ENCODE results near the gene RIBC1.
"Not testable (repeated sequence)": the region's sequence is repeated elsewhere in the genome, so short reads cannot be mapped to it uniquely, and the experiment has no call there.

RIBC1 gene

DNA sequence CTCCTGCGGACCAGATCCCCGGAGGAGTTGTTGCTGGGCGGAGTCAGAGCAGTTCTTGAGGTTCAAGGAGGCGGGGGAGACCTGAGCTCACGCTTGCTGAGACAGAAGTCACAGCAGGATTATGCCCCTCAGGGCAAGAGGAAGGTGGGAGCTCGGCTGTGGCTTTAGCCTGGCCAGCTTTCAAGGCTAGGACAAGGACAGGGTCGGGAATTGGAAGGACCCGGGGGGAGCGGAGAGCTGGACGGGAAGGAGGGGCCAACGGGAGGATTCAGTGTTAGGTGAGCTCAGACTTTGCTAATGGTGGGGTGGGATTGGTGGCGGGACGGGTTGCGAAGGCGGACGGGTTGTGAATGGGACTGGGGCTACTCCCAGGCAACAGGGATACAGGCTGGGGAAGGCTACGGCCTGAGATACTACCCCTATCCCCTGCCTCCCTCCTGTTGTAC, at the start of gene RIBC1:
Gene RIBC1 (plus strand): TSS at position 13 of the 446 bp plus-strand sequence. CDS start 3,404 bp downstream, outside the sequence.
- no peak for FAIRE-seq

DNA sequence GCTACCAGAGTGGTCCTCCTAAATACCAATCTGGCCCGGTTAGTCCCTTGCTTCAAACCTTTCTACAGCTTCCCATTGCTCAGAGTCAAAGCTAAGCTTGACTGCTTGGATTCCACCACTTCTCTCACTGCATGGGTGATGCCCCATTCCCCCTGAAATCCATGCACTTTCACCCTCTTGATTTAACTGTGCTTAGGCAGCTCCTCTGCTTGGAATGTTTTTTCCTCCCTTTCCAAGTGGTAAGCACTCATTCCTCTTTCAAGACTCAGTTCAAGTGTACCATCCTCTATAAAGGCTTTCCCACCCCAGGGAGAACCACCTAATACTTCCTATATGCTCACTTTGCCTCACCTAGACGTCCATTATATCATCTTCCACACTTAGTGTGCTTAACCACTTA, 49.4 kb upstream of the RIBC1 start:
- DNase-seq (ENCODE audit: insufficient read length, low spot score) (no peak), FAIRE-seq (no peak)

More for the DNA sequence above, at the start of gene RIBC1:
- no peak for DNase-seq (ENCODE audit: insufficient read length, low spot score)

DNA sequence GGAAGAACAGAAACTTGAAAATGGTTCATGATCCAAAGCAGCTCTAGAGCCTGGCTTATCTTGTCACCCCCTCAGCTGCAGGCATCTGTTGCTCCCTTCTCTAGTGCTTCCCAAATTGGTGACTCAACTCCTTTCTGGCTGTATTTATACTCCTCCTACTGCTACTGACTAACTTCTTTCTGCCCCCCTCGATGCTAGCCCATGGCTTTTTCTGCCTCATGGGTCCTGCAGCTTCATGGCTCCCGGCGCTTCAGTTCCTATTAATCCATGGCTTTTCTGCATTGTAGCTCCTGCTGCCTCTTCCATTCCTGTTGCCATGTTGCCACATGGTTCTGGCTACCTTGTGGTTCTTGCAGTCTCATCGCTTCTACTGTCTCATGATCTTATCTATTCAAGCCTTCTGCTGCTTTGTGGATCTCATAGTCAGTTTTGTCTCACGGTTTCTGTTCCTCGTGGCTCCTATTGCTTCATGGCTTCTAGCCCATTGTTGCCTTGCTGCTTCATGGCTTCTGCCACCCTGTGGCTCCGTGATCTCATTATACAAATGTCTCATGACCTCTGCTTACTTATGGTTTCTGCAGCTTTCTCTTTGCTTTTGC, 48.4 kb upstream of the RIBC1 start:
- DNase-seq (ENCODE audit: insufficient read length, low spot score), result no peak
- no peak for FAIRE-seq

- FAIRE-seq (no peak), DNase-seq (ENCODE audit: insufficient read length, low spot score) (no peak)
Measured at GRCh38 chrX:53374923-53375322, 47.8 kb upstream of the RIBC1 start.

DNA sequence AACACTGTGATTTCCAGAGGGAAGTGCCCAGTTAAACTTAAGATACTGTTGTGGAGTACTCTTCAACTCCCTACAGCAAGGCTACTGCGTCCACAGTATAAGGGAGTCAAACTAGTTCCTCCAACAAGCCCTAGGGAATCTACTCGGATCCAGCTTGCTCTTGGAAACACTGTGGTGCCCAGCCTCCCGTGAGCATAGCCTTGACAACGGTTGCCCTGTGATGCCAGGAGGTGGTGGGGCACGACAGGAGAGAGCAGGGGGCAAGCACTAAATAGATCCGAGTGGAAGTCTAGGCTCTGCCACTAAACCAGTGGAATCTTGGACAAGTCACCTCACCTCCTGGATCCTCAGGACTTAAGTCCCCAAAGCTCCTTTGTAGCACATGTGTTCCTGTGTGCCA, 45.8 kb upstream of the RIBC1 start:
- FAIRE-seq (no peak), DNase-seq (ENCODE audit: insufficient read length, low spot score) (no peak)

- FAIRE-seq (no peak), DNase-seq (ENCODE audit: insufficient read length, low spot score) (no peak)
Measured at GRCh38 chrX:53377464-53377863, 45.2 kb upstream of the RIBC1 start.

DNA sequence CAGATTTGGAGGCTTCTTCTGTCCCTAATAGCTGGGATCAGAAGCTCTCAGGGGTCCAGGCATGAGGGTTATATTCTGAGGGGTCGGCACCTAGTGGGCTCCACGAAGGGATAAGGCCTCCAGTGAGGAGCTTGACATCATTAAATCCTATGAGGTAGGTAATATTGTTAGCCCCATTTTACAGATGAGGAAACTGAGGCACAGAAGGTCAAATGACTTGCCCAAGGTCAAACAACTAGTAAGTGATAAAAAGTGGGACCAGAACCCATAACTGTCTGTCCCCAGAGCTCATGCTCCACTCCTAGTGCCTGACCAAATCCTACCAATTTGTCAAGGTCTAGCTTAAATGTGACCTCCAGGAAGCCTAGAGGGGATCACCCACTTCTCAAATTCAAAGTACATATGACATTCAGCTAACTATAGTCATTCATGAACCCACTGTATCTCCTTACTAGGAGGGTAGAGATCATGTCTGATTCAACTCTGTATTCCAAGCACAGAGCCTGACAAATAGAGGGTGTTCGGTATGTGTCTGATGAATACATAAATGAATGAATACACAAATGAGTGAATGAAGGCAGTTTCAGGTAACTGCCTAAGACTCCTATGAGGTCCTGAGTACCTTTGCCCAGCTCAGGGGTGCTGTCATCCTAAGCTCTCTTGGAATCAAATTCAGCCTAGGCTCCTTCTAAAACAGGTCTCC, 43.5 kb upstream of the RIBC1 start:
- DNase-seq (ENCODE audit: insufficient read length, low spot score) (no peak), FAIRE-seq (no peak)

DNA sequence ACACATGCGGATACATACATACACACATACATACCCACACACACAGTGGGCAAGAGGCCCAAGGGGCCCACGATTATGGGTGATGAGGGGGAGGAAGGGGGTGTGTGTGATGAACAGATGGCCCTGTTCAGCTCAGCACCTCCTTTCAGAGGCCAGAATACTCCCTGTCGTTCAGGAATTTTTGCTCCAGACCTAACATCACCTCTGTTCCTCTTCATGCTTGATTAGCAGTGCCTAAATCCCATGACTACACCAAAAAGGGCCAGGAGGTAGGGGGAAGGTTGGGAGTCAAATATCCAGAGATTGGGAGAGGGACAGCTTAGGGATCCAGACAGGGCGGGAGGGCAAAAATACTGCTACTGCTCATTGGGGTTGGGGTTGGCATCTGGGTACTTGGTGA, 42.9 kb upstream of the RIBC1 start:
- DNase-seq (ENCODE audit: insufficient read length, low spot score) (no peak), FAIRE-seq (no peak)

GRCh38 chrX:53383376-53384076, 39.1 kb upstream of the RIBC1 start:
- FAIRE-seq, result no peak
- no peak for DNase-seq (ENCODE audit: insufficient read length, low spot score)

- no peak for DNase-seq (ENCODE audit: insufficient read length, low spot score)
- FAIRE-seq, result no peak
Measured at GRCh38 chrX:53395605-53396298, 26.9 kb upstream of the RIBC1 start.

DNA sequence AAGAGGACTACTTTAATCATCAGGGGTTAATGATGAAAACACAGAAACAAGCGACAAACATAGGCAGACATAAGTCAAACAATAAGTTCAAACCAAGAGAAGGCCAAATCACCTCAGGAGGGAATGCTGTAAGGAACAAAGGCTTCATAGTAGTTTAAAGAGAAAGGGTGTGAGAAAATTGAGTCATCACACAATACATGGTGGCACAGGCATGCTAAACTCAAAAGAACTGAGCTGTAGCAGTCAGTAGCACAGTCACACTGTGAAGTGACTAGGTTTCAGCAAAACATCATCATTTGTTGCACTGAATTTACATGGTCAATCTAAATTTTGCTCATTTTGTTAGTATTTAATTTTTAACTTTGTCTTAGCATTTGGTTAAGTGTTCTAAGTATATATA, 24.5 kb upstream of the RIBC1 start:
- FAIRE-seq, result no peak
- no peak for DNase-seq (ENCODE audit: insufficient read length, low spot score)

DNA sequence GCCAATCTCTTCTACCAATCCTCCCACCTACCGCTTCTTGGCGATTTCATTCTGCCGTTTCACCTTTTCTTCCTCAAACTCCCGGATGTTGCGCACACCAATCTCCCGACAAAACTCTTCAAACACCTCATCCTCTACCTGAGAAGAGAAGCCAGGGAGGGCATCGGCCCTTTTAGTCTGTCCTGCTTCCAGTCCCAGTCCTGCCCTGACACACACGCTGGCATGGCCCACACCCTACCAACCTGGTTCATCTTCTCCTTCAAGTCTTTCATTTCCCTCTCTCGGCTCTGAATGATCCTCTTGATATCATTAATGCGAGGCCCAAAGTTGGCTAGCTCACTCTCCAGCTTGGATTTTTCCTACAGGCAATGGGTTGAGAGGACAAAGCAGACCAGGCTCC, 19.1 kb upstream of the RIBC1 start:
- DNase-seq (ENCODE audit: insufficient read length, low spot score) (no peak), FAIRE-seq (no peak)

DNA sequence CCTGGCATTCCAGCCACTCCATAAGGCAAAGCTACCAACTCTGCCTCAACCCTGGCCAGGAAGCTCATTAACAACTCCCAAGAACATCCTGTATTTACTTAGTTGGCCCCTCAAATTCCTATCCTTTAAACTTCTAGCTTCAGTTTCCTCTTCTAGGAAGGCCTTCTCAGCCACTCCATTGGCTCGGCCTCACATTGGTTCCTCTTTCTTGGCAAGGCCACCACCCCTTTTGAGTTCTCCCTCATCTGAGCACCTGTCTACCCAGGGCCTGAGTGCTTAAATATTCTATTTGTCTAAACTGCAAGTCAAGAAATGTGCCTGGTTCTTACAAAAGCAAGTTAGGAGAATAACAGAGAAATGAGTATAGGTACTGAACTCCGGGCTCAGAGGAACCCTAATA, 10.2 kb upstream of the RIBC1 start:
- DNase-seq (ENCODE audit: insufficient read length, low spot score), result no peak
- no peak for FAIRE-seq

GRCh38 chrX:53420351-53420750, 2.3 kb upstream of the RIBC1 start:
- DNase-seq (ENCODE audit: insufficient read length, low spot score); FAIRE-seq: not testable (repeated sequence)

DNA sequence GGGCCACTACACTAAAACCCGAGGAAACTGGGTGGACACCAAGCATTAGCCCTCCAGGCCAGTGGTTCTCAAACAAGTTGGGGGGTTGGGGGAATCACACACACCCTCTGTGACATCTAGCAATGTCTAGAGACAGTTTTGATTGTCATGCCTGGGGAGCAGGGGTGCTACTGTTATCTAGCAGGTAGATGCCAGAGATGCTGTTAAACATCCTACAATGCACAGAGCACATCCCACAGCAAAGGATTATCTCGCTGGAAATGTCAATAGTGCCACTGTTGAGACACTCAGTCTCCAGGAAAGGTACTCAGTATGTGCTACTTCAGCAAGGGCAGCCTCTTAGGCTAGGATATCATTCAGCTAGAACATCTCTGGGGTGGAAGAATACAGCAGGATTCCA, 1.5 kb upstream of the RIBC1 start:
- DNase-seq (ENCODE audit: insufficient read length, low spot score) (no peak), FAIRE-seq (no peak)

DNA sequence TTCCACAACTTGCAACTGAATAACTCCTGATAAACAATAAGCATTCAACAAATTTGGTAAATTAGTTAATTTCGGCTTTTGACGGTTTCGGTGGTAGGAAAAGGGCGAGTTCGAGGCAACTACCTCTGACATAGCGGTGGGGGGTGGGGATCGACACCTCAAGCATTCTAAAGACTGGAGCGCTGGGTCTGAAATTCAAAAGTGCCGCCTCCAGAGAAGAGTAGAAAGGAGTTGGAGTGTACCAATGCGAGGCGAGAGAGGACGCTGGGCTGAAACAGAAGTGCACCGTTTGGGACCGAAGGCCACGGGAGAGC, 944 bp upstream of the RIBC1 start:
- no peak for FAIRE-seq
- no peak for DNase-seq (ENCODE audit: insufficient read length, low spot score)

GRCh38 chrX:53422086-53422860, 400 bp upstream of the RIBC1 start, which contains the start of gene SMC1A:
TSS of gene SMC1A (minus strand) at chrX:53422654. CDS start at chrX:53422600, 54 bp downstream.
- DNase-seq (ENCODE audit: insufficient read length, low spot score) (peak; percentile 85), FAIRE-seq (peak; percentile 78)

GRCh38 chrX:53429755-53430154, 7.1 kb downstream of the RIBC1 start:
- FAIRE-seq, result no peak
- DNase-seq (ENCODE audit: insufficient read length, low spot score), result no peak

- FAIRE-seq, result no peak
- DNase-seq (ENCODE audit: insufficient read length, low spot score), result no peak
Measured at GRCh38 chrX:53430231-53430630, 7.6 kb downstream of the RIBC1 start.

Data from HTR-8/SVneo (cell line).